ENCODE measurements around the gene AFF1.

DNA sequence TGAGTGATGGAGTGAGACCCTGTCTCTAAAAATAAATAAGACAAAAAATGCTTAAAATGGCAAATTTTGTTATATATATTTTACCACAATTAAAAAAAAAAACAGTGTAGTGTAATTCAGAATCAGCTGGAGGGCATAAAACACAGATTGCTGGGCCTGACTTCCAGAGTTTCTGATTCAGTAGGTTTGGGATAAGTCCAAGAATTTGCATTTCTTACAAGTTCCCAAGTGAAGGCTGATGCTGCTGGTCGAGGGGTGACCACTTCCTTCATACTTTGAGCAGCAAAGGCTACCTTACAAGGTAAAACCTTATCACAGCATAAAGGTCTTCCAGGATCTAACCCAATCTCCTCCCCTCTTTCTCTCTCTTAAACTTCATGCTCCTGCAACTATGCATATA, 244.9 kb downstream of the AFF1 start:
- TF ChIP-seq POLR2A (IDR thresholded peaks at IDR 0.05) (no peak), CTCF (IDR thresholded peaks at IDR 0.05) (no peak)
